GM06990 (cell line): Measurements from ENCODE around the gene SIRT7.

ENCODE experiments used
- DNase-seq: peaks from one replicate; pipeline ENCODE4 v3.0.0-alpha.2; 2011; ENCODE audit not compliant: insufficient read length; ENCODE audit errors: extremely low read depth
- H3K27me3 ChIP-seq: replicated peaks from 2 replicates; pipeline ENCODE4 v1.6.0; 2011; ENCODE audit warnings: low read length; ENCODE audit not compliant: control insufficient read depth, insufficient read depth
- H3K36me3 ChIP-seq: 2 replicates; pipeline ENCODE4 v1.5.1; 2011; ENCODE audit warnings: low read length; ENCODE audit not compliant: control insufficient read depth, insufficient read depth
- H3K4me3 ChIP-seq: replicated peaks from 2 replicates; pipeline ENCODE4 v1.5.1; 2011; ENCODE audit warnings: low read depth, mild to moderate bottlenecking, control low read depth, low read length
- CTCF ChIP-seq: IDR thresholded peaks from 2 replicates; pipeline ENCODE4 v1.5.1; 2011; ENCODE audit warnings: low read length, control low read depth, mild to moderate bottlenecking, inconsistent platforms; ENCODE audit not compliant: insufficient read depth, poor library complexity, severe bottlenecking

The SIRT7 gene

GRCh38 chr17:81931557-81932332 is 13.8 kb upstream of the SIRT7 start:
- Histone ChIP-seq H3K36me3 (peaks cover 8% of the 10 kb centered on the region), H3K4me3 (no peak overlapping the region), H3K27me3 (no peaks in the 10 kb centered on the region)
- DNase-seq: no peak
- no peak for TF ChIP-seq CTCF

- Histone ChIP-seq H3K27me3 (no peaks in the 10 kb centered on the region), H3K4me3 (no peak overlapping the region), H3K36me3 (peaks cover 8% of the 10 kb centered on the region)
- no peak for DNase-seq
- no peak for TF ChIP-seq CTCF
These were observed 13.2 kb upstream of the SIRT7 start for GRCh38 chr17:81931189-81931556.

- no peak for DNase-seq
- Histone ChIP-seq H3K36me3 (peaks cover 8% of the 10 kb centered on the region), H3K27me3 (no peaks in the 10 kb centered on the region), H3K4me3 (no peak overlapping the region)
- TF ChIP-seq CTCF: no peak
These were observed 12.5 kb upstream of the SIRT7 start for GRCh38 chr17:81930142-81931125.

DNA sequence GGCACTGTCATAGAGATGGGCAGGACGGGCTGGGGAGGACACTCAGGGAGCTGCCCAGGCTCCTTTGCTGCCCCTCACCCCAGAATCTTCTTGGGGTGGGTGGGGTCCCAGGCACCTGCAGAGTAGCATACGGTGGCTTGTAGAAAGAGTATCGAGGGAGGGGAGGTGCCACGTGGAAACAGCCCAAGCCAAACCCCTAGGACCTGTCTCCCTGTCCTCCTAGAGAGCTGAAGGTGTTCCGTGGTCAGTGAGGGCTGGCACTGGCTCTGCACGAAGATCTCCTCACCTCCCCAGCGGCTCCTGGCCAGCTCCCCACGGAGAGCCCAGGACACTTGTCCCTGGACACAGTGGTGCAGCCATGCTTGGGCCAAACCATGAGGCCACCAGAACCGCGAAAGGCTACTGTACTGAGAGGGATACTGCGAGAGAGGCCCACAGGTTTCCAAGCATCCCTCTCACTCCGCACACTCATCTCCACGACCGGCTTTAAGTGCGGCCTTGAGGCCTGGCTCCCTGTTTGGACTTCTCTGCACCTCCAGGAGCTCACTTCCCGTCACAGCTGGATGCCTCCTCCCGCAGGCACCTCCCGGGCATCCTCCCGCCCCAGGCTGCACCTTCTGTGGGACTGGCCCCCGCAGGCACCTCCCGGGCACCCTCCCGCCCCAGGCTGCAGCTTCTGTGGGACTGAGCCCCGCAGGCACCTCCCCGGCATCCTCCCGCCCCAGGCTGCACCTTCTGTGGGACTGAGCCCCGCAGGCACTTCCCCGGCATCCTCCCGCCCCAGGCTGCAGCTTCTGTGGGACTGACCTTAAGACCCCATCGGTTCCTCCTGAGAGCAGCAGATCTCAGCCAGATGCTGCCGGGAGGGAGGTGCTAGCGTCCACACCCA is 11.5 kb upstream of the SIRT7 start:
- DNase-seq: no peak
- no peak for TF ChIP-seq CTCF
- H3K36me3 ChIP-seq: peaks cover 5% of the 10 kb centered on the region
- H3K4me3 ChIP-seq: no peak overlapping the region
- H3K27me3 ChIP-seq: no peaks in the 10 kb centered on the region

DNA sequence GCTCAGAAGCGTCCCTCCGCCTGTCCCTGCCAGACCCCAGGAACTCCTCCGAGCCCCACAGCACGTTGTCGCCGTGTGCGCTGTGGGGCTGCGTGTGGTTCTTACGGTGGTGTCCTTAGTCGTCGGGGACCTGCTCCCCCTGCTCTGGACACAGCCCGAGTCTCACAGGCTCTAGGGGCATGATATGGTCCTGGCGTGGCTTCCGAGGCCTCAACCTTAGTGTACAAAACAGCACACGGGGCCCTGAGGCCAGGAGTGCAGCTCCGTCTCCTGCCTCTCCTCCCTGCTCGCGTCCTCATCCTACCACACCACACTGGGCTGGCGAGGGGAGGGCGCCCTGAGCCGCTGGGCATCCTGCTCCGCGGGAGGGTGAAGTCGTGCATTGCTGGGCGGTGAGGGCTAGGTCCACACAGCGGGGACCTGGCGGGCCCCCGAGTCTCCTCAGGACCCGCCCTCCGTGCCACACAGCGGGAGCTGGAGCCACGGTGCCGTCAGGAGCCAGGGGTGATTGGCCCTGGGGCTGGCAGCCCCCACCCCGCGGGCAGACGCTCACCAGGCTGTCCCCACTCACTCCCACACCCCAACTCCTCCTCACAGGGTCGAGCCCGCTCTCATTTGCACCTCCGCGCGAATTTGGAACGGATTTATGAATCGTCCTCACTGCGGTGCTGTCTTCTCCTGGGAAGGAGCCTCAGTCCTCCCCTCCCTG is 10.7 kb upstream of the SIRT7 start:
- peak overlapping the region; percentile 64 for H3K4me3 ChIP-seq

More for the DNA sequence above, 10.7 kb upstream of the SIRT7 start:
- Histone ChIP-seq H3K27me3 (no peaks in the 10 kb centered on the region), H3K36me3 (no peaks in the 10 kb centered on the region; the same call in none of the 2 replicates)
- no peak for TF ChIP-seq CTCF
- DNase-seq: no peak
